Astrocyte (in vitro differentiated cells and primary cell): Measurements from ENCODE around the gene C1orf167. TPM values are rescaled to one million over a fixed set of nuclear protein-coding genes. Genes with fewer than 3 reads are reported as not detected.

Experiments used
- DNase-seq: peaks from one replicate; pipeline ENCODE4 v3.0.0-alpha.2; 2010; ENCODE audit warnings: low read depth
- FAIRE-seq: peaks from 2 replicates; lab custom pipeline; 2011; peaks lifted over from hg19 to GRCh38; lab: Jason Lieb, UNC
- H2AFZ ChIP-seq: 2 replicates; pipeline ENCODE4 v1.6.0; 2012; ENCODE audit warnings: low read depth, low read length, inconsistent platforms
- H3K27ac ChIP-seq: 2 replicates; pipeline ENCODE4 v1.5.1; 2011; ENCODE audit warnings: low read depth, low read length, inconsistent platforms
- H3K27me3 ChIP-seq: 2 replicates; pipeline ENCODE4 v1.6.0; 2011; ENCODE audit warnings: low read length, inconsistent platforms; ENCODE audit not compliant: insufficient read depth
- H3K36me3 ChIP-seq: 2 replicates; pipeline ENCODE4 v1.5.1; 2011; ENCODE audit warnings: low read length, inconsistent platforms; ENCODE audit not compliant: insufficient read depth
- H3K4me1 ChIP-seq: 2 replicates; pipeline ENCODE4 v1.5.1; 2011; ENCODE audit warnings: low read length, inconsistent platforms; ENCODE audit not compliant: insufficient read depth
- H3K4me2 ChIP-seq: 2 replicates; pipeline ENCODE4 v1.6.0; 2012; ENCODE audit warnings: low read length, inconsistent platforms
- H3K4me3 ChIP-seq: 2 replicates; pipeline ENCODE4 v1.5.1; 2011; ENCODE audit warnings: low read depth, mild to moderate bottlenecking, low read length, inconsistent platforms; ENCODE audit not compliant: insufficient read depth
- H3K79me2 ChIP-seq: 2 replicates; pipeline ENCODE4 v1.6.0; 2012; ENCODE audit warnings: mild to moderate bottlenecking, low read length, inconsistent platforms; ENCODE audit not compliant: insufficient read depth
- H3K9ac ChIP-seq: 2 replicates; pipeline ENCODE4 v1.6.0; 2012; ENCODE audit warnings: mild to moderate bottlenecking, low read length, inconsistent platforms
- H3K9me3 ChIP-seq: 2 replicates; pipeline ENCODE4 v1.5.1; 2012; ENCODE audit warnings: low read depth, mild to moderate bottlenecking, low read length, inconsistent platforms; ENCODE audit not compliant: insufficient read depth
- H4K20me1 ChIP-seq: 2 replicates; pipeline ENCODE4 v1.6.0; 2012; ENCODE audit warnings: low read length, inconsistent platforms; ENCODE audit not compliant: insufficient read depth
- H3K27ac Mint-ChIP-seq: one replicate; pipeline ENCODE4 v1.8.0; 2021; ENCODE audit warnings: mild to moderate bottlenecking, mixed read lengths; ENCODE audit not compliant: unreplicated experiment
- H3K27me3 Mint-ChIP-seq: one replicate; pipeline ENCODE4 v1.8.0; 2021; ENCODE audit warnings: low read depth, mixed read lengths; ENCODE audit not compliant: unreplicated experiment
- H3K36me3 Mint-ChIP-seq: one replicate; pipeline ENCODE4 v1.8.0; 2021; ENCODE audit warnings: low read depth, mixed read lengths; ENCODE audit not compliant: unreplicated experiment
- H3K4me1 Mint-ChIP-seq: one replicate; pipeline ENCODE4 v1.8.0; 2021; ENCODE audit warnings: low read depth, mixed read lengths; ENCODE audit not compliant: unreplicated experiment
- H3K4me3 Mint-ChIP-seq: one replicate; pipeline ENCODE4 v1.8.0; 2021; ENCODE audit warnings: mild to moderate bottlenecking, moderate library complexity, mixed read lengths; ENCODE audit not compliant: unreplicated experiment
- H3K9me3 Mint-ChIP-seq: one replicate; pipeline ENCODE4 v1.8.0; 2021; ENCODE audit warnings: mild to moderate bottlenecking, mixed read lengths; ENCODE audit not compliant: unreplicated experiment
- CTCF ChIP-seq: IDR thresholded peaks from 2 replicates; pipeline ENCODE4 v1.5.1; 2011; ENCODE audit warnings: low read depth, mild to moderate bottlenecking, inconsistent platforms, low read length, moderate library complexity; ENCODE audit not compliant: insufficient read depth
- EZH2 ChIP-seq: IDR thresholded peaks from 2 replicates; pipeline ENCODE4 v1.6.1; 2012; ENCODE audit warnings: mild to moderate bottlenecking, low read length, inconsistent platforms; ENCODE audit not compliant: insufficient read depth
- total RNA-seq: library from RNA; stranded (reverse); gene quantifications from 2 replicates; pipeline ENCODE4 v1.2.1, GENCODE V29; 2021

C1orf167 gene
- total RNA-seq, 1 donor from 2014 or later, result not detected

GRCh38 chr1:11825131-11825530 lies 63.1 kb downstream of the C1orf167 start:
- Histone ChIP-seq H3K9me3 (no peaks in the 10 kb centered on the region), H3K4me2 (no peak overlapping the region), H2AFZ (no peak overlapping the region), H3K36me3 (peaks cover 32% of the 10 kb centered on the region), H3K27ac (no peak overlapping the region), H3K79me2 (no peaks in the 10 kb centered on the region), H3K27me3 (no peaks in the 10 kb centered on the region), H3K4me1 (peaks cover 12% of the 10 kb centered on the region), H4K20me1 (peaks cover 11% of the 10 kb centered on the region), H3K9ac (no peak overlapping the region), H3K4me3 (no peak overlapping the region)
- Mint-ChIP-seq H3K4me1 (peaks cover 17% of the 10 kb centered on the region), H3K9me3 (no peaks in the 10 kb centered on the region), H3K36me3 (peaks cover 35% of the 10 kb centered on the region), H3K4me3 (no peak overlapping the region), H3K27ac (no peak overlapping the region), H3K27me3 (no peaks in the 10 kb centered on the region)
- TF ChIP-seq EZH2 (no peak), CTCF (no peak)
- FAIRE-seq (no peak), DNase-seq (no peak)

- H3K36me3 ChIP-seq, result peaks cover 33% of the 10 kb centered on the region
- H3K4me1 ChIP-seq, result peaks cover 8% of the 10 kb centered on the region
- H3K9me3 ChIP-seq, result no peaks in the 10 kb centered on the region
- no peak for TF ChIP-seq CTCF
- TF ChIP-seq EZH2, result no peak
- Mint-ChIP-seq H3K36me3 (peaks cover 35% of the 10 kb centered on the region), H3K4me1 (peaks cover 9% of the 10 kb centered on the region), H3K9me3 (no peaks in the 10 kb centered on the region), H3K27ac (no peak overlapping the region), H3K27me3 (no peaks in the 10 kb centered on the region), H3K4me3 (no peak overlapping the region)
- H2AFZ ChIP-seq, result no peak overlapping the region
- no peaks in the 10 kb centered on the region for H3K27me3 ChIP-seq
- H3K4me3 ChIP-seq, result no peak overlapping the region
- H3K79me2 ChIP-seq, result no peaks in the 10 kb centered on the region
- peaks cover 14% of the 10 kb centered on the region for H4K20me1 ChIP-seq
- no peak overlapping the region for H3K4me2 ChIP-seq
- no peak overlapping the region for H3K9ac ChIP-seq
- FAIRE-seq (no peak), DNase-seq (no peak)
- H3K27ac ChIP-seq, result no peak overlapping the region
These were observed 65.0 kb downstream of the C1orf167 start for GRCh38 chr1:11826946-11827345.

- no peaks in the 10 kb centered on the region for H3K4me1 ChIP-seq
- no peaks in the 10 kb centered on the region for H3K79me2 ChIP-seq
- Mint-ChIP-seq H3K4me1 (peaks cover 9% of the 10 kb centered on the region), H3K36me3 (peaks cover 37% of the 10 kb centered on the region), H3K9me3 (no peaks in the 10 kb centered on the region), H3K4me3 (no peak overlapping the region), H3K27me3 (no peaks in the 10 kb centered on the region), H3K27ac (peak overlapping the region; percentile 26)
- no peak overlapping the region for H3K4me2 ChIP-seq
- H3K9me3 ChIP-seq, result no peaks in the 10 kb centered on the region
- H3K27ac ChIP-seq, result no peak overlapping the region
- peaks cover 24% of the 10 kb centered on the region for H4K20me1 ChIP-seq
- H3K9ac ChIP-seq, result no peak overlapping the region
- TF ChIP-seq CTCF (no peak), EZH2 (no peak)
- no peak overlapping the region for H3K4me3 ChIP-seq
- DNase-seq (no peak), FAIRE-seq (no peak)
- H3K36me3 ChIP-seq, result peaks cover 45% of the 10 kb centered on the region
- H2AFZ ChIP-seq, result no peak overlapping the region
- no peaks in the 10 kb centered on the region for H3K27me3 ChIP-seq
These were observed 66.5 kb downstream of the C1orf167 start for GRCh38 chr1:11828511-11828910.
